Heart right ventricle (tissue), 16 donors: ENCODE measurements around the gene NAV1. TPM values are rescaled to one million over a fixed set of nuclear protein-coding genes. Genes with fewer than 3 reads are reported as not detected.

Source experiments
- ATAC-seq, 8 donors: fragments of 200-7000 bp; cut with Tn5 transposase; one replicate each; pipeline ENCODE4 v1.9.1; 2020; ENCODE audit warnings: mild to moderate bottlenecking in 8 of 8, moderate library complexity in 8 of 8, moderate number of reproducible peaks in 1 of 8
- DNase-seq, 2 donors: peaks; one replicate each; pipeline ENCODE4 v3.0.0-alpha.2; 2020
- H3K27ac ChIP-seq, 10 donors: fragments of 200-600 bp; sonication (generic) in 2 of 10; one replicate each; pipeline versions ENCODE4 v1.5.0 to v1.8.0; 2020 to 2022; ENCODE audit warnings: mild to moderate bottlenecking in 3 of 10
- H3K27me3 ChIP-seq, 7 donors: fragments of 200-600 bp; one replicate each; pipeline ENCODE4 v1.8.0; 2021 to 2022; ENCODE audit warnings: mild to moderate bottlenecking in 2 of 7
- H3K36me3 ChIP-seq, 9 donors: fragments of 200-600 bp; sonication (generic) in 1 of 9; one replicate each; pipeline versions ENCODE4 v1.5.0 to v1.8.0; 2020 to 2022; ENCODE audit warnings: mild to moderate bottlenecking in 2 of 9
- H3K4me1 ChIP-seq, 9 donors: fragments of 200-600 bp; sonication (generic) in 1 of 9; one replicate each; pipeline versions ENCODE4 v1.5.0 to v1.8.0; 2020 to 2022; ENCODE audit warnings: mild to moderate bottlenecking in 4 of 9
- H3K4me3 ChIP-seq, 10 donors: fragments of 200-600 bp; sonication (generic) in 2 of 10; one replicate each; pipeline versions ENCODE4 v1.5.0 to v1.8.0; 2020 to 2022; ENCODE audit warnings: mild to moderate bottlenecking in 7 of 10, moderate library complexity in 2 of 10
- H3K9me3 ChIP-seq, 11 donors: fragments of 200-600 bp in 10 of 11; sonication (generic) in 2 of 11; one replicate each; pipeline versions ENCODE4 v1.5.0 to v1.8.0; 2013 to 2022; ENCODE audit warnings: mild to moderate bottlenecking in 2 of 11, control low read depth in 1 of 11, moderate library complexity in 1 of 11
- WGBS, 2 donors: extraction: QIAGEN DNeasy Blood & Tissue Kit; methylation state at CpG; one replicate each; pipeline ENCODE4 v1.1.7; 2013; ENCODE audit warnings: inconsistent platforms in 1 of 2; 5-methylcytosine and 5-hydroxymethylcytosine counted together
- intact Hi-C, 10 donors: fragments of 100-400 bp; cut with DNase I; formaldehyde crosslinking; loops; one replicate each; pipeline versions ENCODE4 v1.11.1 to v1.14.2; 2022
- polyA plus RNA-seq, 2 donors: library from polyadenylated mRNA; stranded (reverse); fragments of 200-250 nt; gene quantifications; one replicate each; pipeline ENCODE4 v1.2.3, GENCODE V29; 2013
- total RNA-seq, 10 donors: library from RNA; stranded (reverse); fragmentation: NEBNext Ultra II Directional in 3 of 10; extraction: Animal tissue kit (Norgen Biotek cat#: 25700) in 3 of 10; gene quantifications; one replicate each; pipeline versions ENCODE4 v1.2.1 to v1.2.4, GENCODE V29; 2021 to 2023
- TF ChIP-seq, protein P1 (sequence below), 9 donors: fragments of 200-600 bp; sonication (generic) in 2 of 9; IDR thresholded peaks; one replicate each; pipeline versions ENCODE4 v1.5.0 to v1.8.0; 2021 to 2022; ENCODE audit warnings: antibody characterized with exemption in 9 of 9, mild to moderate bottlenecking in 5 of 9, moderate library complexity in 1 of 9
- donor health status: Arrhythmogenic right ventricular cardiomyopathy.
- donor health status: ischemic (EF 13 %, LVEDD 7.1; RV severe dilation, severe dysfunction).
- donor health status: healthy with polysubstance abuse.
- donor health status: DM: no; HTN: yes; CAD: no.
- donor health status: DM: no; HTN: no; CAD: no.
- donor health status: ischemic (EF 25% LVEDD 6.9; RV normal size, moderate dysfunction).
- donor health status: ischemic (EF 25% LVEDD 5.7; RV mildly dilated, moderate dysfunction).
- donor health status: healthy.
- donor health status: DM: yes; HTN: yes; CAD: no.
- donor health status: Ischemic cardiomyopathy.
- donor health status: ischemic (EF 35%, LVEDD 5.7; RV mildly dilated, moderate dysfunction).
- donor health status: nonischemic (EF 11% LVEDD 7.7; RV severe dilation, severe dysfunction).
- donor health status: DM: yes; HTN: yes; CAD: no.
- donor health status: PGD.
- donor health status: ischemic (EF 29% LVEDD 5.4; RV normal size, mild dysfunction).
- donor health status: nonischemic (EF 23%, LVEDD 6.1; RV moderate dilation, normal function).

The NAV1 gene
- total and polyA plus RNA-seq, 12 donors: 13.7 to 111 (median 81.8) TPM

DNA sequence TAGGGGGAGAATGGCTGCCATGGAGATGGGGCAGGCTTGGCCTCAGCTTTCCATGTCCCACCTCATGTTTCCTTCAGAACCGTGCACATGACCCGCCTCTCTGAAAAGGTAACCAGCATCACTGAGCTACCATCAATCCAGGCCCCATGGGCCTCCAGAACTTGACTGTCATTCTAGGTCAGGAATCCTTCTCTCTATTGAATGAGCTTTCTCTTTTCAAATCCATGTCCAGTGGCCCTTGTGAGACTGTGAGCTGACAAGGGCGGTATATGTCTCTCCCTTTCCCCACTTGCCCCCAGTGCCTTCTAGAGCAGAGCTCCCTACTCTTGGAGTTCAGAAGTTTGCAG is 36.4 kb upstream of the NAV1 start:
- no peaks in the 10 kb centered on the region for H3K27me3 ChIP-seq
- H3K4me1 ChIP-seq: peaks cover 3 to 94% (median 75%) of the 10 kb centered on the region in 9 donors
- TF ChIP-seq, protein P1, sequence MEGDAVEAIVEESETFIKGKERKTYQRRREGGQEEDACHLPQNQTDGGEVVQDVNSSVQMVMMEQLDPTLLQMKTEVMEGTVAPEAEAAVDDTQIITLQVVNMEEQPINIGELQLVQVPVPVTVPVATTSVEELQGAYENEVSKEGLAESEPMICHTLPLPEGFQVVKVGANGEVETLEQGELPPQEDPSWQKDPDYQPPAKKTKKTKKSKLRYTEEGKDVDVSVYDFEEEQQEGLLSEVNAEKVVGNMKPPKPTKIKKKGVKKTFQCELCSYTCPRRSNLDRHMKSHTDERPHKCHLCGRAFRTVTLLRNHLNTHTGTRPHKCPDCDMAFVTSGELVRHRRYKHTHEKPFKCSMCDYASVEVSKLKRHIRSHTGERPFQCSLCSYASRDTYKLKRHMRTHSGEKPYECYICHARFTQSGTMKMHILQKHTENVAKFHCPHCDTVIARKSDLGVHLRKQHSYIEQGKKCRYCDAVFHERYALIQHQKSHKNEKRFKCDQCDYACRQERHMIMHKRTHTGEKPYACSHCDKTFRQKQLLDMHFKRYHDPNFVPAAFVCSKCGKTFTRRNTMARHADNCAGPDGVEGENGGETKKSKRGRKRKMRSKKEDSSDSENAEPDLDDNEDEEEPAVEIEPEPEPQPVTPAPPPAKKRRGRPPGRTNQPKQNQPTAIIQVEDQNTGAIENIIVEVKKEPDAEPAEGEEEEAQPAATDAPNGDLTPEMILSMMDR (IDR thresholded peaks at IDR 0.05): no peak
- no peak for ATAC-seq
- intact Hi-C loops: no loop called here
- no peaks in the 10 kb centered on the region for H3K9me3 ChIP-seq
- H3K36me3 ChIP-seq: peaks cover 0 to 23% (median 0%) of the 10 kb centered on the region in 9 donors
- WGBS, 2 donors: 82 to 91% methylated on average over 3 of the region's 3 CpGs
- peak overlapping the region in 8 of 10 donors; percentile 20 to 98 (median 94) for H3K27ac ChIP-seq
- H3K4me3 ChIP-seq: no peak overlapping the region
- DNase-seq: no peak

DNA sequence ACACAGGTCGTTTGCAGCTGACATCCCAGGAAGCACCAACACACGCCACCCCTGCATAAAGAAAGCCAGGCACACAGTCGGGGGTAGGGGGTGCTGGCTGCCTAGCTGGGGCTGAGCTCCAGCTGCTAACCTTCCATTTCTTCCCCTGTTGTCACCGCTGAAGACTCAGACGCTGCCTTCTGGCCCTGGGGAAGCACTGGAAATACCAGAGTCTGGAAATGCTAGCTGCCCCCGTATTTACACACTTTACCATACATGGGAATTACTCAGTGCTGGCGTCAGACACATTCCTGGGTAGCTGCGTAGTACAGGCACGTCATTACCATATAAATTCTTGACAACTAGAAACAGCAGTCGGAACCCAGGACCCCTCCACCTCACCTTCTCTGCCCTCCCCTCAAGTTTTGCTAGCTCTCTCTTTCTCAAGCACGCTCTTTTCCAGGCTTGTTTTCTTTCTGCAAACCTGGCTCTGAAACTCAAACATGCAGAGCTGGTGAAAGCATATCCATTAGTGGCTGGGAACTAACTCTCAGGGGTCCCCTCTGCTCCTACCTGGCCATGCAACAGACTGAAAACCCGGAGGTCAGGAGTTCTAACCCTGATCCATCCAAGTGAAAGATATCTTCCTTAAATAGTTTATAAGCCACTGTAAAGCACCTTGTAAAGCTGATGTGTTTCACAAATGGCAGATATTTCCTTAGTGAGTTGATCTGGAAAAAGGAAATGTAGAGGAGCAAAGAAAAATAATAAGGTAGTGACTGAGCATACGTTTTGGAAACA is 35.3 kb upstream of the NAV1 start:
- 43 to 46% methylated on average over 13 of the region's 13 CpGs for WGBS, 2 donors
- H3K4me1 ChIP-seq: peaks cover 3 to 90% (median 80%) of the 10 kb centered on the region in 9 donors
- ATAC-seq: peak in 7 of 8 donors; percentile 3 to 62 (median 24)
- peak overlapping the region in 9 of 10 donors; percentile 20 to 98 (median 93) for H3K27ac ChIP-seq
- no peaks in the 10 kb centered on the region for H3K27me3 ChIP-seq
- peak in 1 of 2 donors; percentile 61 for DNase-seq
- peaks cover 0 to 12% (median 0%) of the 10 kb centered on the region in 9 donors for H3K36me3 ChIP-seq
- H3K9me3 ChIP-seq: no peaks in the 10 kb centered on the region
- peak overlapping the region in 4 of 10 donors; percentile 17 to 24 (median 18) for H3K4me3 ChIP-seq
- intact Hi-C loops: no loop called here
- TF ChIP-seq, protein P1 (IDR thresholded peaks at IDR 0.05): no peak

- TF ChIP-seq, protein P1 (IDR thresholded peaks at IDR 0.05): no peak
- intact Hi-C loops: no loop called here
- Histone ChIP-seq H3K4me3 (peak overlapping the region in 5 of 10 donors; percentile 17 to 85 (median 24)), H3K36me3 (peaks cover 0 to 6% (median 0%) of the 10 kb centered on the region in 9 donors), H3K27me3 (no peaks in the 10 kb centered on the region), H3K27ac (peak overlapping the region in 8 of 10 donors; percentile 53 to 98 (median 94)), H3K9me3 (no peaks in the 10 kb centered on the region), H3K4me1 (peaks cover 3 to 84% (median 78%) of the 10 kb centered on the region in 9 donors)
- DNase-seq (no peak), ATAC-seq (no peak)
- WGBS, 2 donors: 61 to 64% methylated on average over 3 of the region's 3 CpGs
Measured at GRCh38 chr1:201504179-201504631, 34.7 kb upstream of the NAV1 start.

DNA sequence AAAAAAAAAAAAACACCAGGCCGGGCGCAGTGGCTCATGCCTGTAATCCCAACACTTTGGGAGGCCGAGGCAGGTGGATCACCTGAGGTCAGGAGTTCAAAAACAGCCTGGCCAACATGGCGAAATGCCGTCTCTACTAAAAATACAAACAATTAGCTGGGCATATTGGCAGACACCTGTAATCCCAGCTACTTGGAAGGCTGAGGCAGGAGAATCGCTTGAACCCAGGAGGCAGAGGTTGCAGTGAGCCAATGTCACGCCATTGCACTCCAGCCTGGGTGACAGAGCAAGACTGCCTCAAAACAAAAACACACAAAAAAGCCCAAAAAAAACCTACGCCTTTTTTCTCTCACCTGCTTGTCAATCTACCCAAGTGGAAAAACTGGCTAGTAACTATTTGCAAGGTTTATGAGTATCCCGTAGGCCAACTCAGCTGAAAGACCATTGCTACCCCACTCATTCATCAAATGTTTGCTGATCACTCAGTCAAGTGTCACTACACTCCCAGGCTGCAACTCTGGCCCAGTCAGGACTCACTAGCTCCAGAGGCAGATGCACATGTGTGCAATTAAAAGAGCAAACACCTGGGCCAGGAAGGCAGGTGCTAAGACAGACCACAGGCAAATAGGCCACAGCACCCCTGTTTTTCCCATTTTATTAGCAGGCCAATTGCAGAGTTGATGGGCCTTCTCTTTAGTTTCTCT is 34.0 kb upstream of the NAV1 start:
- Histone ChIP-seq H3K9me3 (no peaks in the 10 kb centered on the region), H3K27ac (peak overlapping the region in 8 of 10 donors; percentile 53 to 98 (median 94)), H3K27me3 (no peaks in the 10 kb centered on the region), H3K4me1 (peaks cover 3 to 77% (median 73%) of the 10 kb centered on the region in 9 donors), H3K36me3 (peaks cover 0 to 6% (median 0%) of the 10 kb centered on the region in 9 donors), H3K4me3 (peak overlapping the region in 7 of 10 donors; percentile 80 to 89 (median 83))
- TF ChIP-seq, protein P1 (IDR thresholded peaks at IDR 0.05): no peak
- DNase-seq (no peak), ATAC-seq (no peak)
- WGBS, 2 donors: 88 to 91% methylated on average over 9 of the region's 9 CpGs
- intact Hi-C loops: no loop called here
